HG03159 (cell line): ENCODE data around the gene SNX3.
"Not testable (repeated sequence)": the region's sequence is repeated elsewhere in the genome, so short reads cannot be mapped to it uniquely, and the experiment has no call there.

Experiments used
- ATAC-seq: cut with Tn5 transposase; IDR thresholded peaks from one replicate; pipeline ENCODE4 v1.9.1; 2021; ENCODE audit warnings: mild to moderate bottlenecking, moderate library complexity; ENCODE audit not compliant: unreplicated experiment

Gene SNX3

DNA sequence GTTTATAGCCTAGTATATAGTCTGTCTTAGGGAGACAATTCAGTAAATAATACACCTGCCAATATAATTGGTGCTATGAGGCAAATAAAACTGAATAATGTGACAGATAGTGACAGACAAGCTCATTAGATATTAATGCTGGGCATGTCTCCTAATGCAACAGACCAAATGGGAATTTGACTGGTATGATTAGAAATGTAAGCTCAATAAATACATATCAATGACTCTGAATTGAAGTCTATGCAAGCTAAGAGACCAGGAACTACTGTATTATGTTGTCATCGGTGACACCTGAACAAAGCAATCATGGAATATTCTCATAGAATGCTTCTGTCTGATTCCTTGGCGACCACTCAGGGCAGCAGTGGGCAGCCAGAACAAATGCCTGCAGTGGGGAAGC is 2.5 kb upstream of the SNX3 start:
- ATAC-seq: no peak

DNA sequence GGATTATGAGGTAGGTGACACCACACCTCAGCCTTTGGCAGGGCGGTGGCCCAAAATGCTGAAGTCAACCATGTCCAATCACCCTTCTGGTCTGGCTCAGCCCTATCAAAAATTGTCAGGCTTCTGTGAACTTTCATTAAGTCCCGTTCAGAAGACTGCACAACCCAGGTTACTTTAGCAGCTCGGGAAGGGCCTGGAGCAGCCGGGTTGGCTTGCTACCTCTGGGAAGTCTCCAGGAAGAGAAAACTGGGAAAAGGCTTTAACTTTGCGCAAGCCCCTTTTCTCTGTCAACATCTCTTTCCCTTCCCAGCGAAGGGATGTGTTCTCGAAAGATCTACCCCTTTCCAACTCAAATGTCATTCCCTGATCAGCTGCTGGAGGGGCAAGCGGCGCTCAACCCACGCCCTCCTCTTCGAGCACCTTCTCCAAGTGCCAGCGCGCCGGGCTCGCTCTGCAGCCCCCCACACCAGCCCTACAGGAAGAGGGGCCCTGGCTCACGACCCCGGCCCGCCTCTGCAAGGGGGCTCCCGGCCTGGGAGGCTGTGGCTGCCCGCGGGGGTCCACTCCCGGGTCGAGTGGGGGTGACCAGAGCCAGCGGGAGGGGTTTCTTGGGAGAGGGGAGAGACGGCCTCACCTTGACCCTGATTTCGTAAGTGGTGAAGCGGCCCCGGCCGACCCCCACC is 573 bp downstream of the SNX3 start:
- ATAC-seq: peak; percentile 10

DNA sequence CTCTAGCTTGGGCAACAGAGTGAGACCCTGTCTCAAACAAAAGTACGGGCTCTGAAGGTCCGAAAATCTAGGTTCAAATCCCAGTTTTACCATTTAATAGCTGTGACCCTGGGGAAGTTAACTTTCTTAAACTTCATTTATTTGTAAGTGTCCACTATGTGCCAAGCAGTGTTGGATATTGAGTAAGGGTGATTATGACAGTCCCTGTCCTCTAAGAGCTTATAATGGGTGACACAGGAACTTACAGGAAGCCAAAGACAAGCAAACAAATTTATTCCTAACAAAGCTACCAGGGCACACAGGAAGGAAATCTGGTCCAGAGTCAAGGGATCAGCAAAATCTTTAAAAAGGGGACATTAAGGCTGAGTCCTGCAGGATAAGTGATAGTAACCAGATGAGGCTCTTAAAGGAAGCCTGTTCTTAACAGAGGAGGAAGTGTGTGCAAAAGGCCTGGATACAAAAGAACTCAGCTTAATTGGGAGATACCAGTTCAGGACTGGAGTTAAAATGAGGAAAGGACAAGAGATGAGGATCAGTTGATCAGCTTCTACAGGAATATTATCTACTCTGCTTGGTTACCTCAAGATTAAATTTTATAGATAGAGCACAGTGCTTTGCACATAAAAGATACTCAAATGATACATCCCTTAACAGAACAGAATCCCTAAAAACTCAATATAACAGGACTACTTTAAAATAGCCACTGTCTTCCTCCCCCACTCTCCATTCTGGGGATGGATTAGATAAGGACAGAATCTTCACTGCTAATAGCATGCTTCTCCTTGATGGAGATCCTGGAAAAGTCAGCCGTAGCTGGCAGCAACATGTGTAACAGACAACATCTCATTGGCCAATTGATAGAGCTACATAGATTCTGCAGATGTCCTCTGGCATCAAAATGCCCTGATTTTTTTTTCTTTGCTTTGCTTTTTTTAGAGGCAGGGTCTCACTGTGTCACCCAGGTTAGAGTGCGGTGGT is 6.1 kb downstream of the SNX3 start:
- ATAC-seq: no peak

DNA sequence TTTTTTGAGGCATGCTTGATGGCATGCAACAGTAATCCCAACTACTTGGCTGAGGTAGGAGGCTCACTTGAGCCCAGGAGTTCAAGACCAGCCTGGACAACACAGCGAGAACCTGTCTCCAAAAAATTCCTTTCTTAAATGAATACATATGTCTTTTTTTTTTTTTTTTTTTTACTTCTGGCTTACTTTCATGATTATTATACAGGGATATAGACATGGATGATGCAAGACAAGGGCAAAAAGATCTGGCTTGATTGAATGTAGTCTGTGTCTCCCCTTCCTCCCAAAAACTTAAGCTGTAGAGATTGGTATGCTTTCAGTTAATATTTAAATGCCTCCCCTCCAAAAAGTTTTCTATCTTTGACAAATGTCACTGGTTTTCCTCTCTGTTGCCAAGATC is 7.6 kb downstream of the SNX3 start:
- no peak for ATAC-seq

DNA sequence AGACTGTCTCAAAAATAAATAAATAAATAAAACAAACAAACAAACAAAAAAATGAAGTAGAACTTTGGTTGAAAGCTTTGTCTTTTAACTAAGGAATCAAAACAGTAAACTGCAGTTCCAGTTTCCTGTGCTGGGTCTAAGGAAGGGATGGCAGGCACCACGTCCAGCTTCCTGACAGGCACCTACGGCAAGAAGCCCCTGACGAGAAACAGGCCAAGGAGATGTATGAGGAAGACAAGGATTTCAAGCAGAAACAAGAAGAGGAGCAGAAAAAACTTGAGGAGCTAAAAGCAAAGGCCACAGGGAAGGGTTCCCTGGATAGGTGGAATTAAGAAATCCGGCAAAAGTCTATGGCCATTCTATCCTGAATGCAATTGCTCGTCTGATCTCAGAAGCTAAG is 8.8 kb downstream of the SNX3 start:
- no peak for ATAC-seq

DNA sequence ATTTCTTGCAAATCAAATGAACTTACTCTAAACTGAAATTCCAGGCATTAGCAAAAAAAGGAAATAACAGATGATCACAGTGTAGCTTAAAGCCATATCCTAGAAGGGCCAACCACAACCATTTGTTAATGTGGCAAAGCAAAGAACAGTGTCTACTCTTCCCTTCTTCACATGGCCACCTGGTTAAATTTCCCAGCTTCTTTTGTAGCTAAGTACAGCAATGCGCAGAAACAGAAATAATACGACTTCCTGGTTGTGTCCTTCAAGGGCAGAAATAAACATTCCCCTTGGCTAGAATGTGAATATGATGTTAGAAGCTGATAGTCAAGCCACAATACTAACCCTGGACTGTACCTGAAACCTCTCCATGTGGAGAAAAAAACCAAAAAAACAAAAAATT is 9.6 kb downstream of the SNX3 start:
- ATAC-seq: no peak

DNA sequence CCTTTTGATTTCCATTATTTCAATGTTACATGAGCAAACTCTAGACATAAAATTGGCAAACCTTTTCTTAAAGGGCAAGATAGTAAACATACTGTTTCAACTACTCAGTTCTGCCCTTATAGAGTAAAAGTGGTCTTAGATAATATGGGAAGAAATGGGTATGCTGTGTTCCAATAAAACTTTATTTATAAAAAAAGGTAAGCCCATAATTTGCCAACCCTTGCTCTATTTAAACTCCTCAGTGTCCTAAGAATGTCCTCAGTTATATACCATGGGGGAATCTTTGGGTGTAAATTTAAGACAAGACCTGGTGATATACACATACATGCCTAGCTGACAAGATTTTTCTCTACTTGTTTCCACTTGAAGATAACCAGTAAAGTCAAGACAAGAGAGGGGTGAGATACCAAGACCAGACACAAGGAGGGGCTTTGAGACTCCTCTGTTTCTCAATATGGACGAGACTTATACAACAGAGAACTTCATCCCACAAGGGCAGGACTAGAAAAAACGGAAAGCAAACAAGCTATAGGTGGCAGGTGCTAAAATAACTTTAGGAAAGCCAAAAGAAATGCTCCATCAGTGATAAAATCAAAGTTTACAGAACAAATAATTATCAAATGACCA is 10.5 kb downstream of the SNX3 start:
- no peak for ATAC-seq

DNA sequence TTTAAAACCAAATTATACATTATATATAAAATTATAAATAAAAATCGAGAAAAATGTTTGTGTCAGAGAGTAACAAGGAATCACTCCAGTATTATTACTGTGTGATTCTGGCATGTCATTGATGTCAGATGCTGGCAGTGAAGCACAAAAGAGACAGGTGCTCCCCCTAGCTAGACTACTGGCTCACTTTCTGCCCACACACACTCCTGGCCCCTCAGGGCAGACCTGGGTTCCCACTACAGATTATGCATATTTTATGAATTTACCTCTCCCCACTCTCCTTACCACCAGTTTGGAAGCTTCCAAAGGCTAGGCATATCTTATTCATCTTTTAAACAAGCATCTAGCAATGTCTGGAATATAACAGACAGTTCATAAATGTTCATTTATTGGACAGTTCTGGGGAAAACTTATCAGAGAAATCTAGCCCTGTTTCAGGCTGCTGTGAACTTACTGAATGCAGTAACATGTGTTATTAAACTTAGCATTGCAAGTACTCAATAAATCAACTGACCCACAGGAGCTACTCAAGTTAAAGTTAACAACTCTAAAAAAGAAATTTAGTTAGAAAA is 12.8 kb downstream of the SNX3 start:
- ATAC-seq: no peak

DNA sequence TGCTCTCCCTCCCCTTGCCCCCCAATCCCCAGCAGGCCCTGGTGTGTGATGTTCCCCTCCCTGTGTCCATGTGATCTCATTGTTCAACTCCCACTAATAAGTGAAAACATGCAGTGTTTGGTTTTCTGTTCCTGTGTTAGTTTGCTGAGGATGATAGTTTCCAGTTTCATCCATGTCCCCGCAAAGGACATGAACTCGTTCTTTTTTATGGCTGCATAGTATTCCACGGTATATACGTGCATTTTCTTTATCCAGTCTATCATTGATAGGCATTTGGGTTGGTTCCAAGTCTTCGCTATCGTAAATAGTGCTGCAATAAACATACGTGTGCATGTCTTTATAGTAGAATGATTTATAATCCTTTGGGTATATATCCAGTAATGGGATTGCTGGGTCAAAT is 15.7 kb downstream of the SNX3 start:
- not testable (repeated sequence) for ATAC-seq

DNA sequence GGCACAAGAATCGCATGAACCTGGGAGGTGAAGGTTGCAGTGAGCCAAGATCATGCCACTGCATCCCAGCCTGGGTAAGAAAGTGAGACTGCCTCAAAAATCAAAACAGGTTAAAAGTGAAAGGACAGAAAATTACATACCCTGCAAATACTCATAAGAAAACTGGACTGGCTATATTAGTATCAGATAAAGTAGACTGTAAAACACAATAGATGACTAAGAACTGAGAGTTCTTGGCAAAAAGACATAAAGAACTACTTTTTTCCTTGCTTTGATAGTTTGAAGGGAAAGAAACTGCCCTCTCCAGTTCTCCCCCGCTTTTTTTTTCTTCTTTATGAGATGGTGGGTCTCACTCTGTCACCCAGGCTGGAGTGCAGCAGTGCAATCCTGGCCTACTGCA is 17.0 kb downstream of the SNX3 start:
- ATAC-seq: no peak

DNA sequence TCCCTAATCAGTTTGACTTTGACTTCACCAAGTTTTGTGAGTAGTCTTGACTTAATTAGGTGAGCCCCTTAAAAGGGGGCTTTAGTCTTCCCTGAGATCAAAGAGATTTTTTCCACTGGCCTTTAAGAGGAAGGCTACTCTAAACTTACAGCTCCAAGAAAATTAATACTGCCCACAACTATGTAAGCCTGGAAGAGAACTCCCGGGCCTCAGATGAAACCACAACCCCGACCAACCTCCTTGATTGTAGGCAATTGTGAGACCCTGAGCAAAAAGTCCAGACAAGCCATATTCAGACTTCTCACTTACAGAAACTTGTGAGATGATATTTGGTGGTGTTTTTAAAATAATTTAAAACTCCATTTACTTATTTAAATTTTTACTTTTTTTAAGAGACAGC is 18.1 kb downstream of the SNX3 start:
- no peak for ATAC-seq

DNA sequence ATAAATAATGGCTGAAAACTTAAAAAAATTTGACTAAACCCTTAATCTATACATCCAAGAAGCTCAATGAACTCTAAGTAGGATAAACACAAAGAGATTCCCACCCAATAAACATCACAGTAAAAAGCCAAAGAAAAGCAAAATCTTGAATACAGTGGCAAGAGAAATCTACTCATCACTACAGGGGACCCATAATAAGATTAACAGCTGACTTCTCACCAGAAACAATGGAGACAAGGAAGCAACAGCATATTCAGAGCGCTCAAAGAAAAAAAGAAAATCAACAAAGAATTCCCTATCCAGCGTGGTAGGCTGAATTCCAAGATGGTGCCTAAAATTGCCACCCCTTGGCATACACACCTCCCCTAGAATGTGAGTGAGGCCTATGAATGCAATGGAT is 18.6 kb downstream of the SNX3 start:
- no peak for ATAC-seq

DNA sequence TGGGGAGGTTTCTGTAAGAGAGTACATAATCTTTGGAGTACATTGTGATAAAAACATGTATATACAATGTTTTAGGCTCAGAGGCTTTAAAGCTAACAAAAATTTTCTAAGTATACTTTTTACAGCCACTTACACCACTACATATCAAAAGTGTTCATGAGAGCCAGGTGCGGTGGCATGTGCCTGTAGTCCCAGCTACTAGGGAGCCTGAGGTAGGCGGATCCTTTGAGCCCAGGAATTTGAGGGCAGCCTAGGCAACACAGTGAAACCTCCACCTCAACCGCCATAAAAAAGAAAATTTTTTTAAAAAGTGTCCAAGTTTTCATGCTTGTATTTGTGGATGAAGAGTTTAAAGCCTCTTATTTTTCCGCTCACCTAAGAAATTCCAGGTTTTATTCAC is 22.5 kb downstream of the SNX3 start:
- no peak for ATAC-seq

DNA sequence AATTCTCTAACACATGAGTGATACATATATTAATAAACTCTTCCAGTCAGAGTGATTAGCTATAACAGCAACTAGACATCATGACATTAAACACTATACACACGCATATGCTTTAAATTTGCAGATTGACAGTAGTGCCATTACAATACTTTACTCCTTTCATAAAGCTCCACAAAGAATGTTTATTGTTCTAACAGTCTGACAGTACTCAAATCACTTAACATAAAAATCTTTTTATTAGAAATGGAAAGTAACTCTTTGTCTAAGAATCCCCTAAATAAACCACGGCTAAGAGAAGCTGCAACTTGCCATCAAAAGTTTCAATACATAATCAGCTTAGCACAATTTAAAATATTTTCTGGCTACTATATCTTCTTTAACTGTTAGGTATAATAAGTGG is 24.0 kb downstream of the SNX3 start:
- ATAC-seq: no peak

DNA sequence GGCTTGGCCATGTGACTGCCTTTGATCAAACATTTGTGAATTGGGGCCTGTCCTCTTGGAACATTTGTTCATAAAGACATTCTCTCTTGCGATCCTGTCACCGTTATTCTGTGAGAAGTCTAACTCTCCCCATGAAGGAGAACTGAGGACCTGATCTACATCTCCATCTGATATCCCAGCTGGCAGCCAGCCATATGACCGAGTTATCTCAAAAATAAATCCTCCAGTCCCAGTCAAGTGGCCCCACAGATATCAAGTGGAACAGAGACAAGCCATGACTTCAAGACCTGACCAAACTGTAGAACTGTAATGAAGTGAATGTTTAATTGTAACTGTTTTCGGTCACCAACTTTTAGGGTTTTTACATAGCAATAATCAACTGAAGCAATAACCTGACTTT is 25.7 kb downstream of the SNX3 start:
- no peak for ATAC-seq

DNA sequence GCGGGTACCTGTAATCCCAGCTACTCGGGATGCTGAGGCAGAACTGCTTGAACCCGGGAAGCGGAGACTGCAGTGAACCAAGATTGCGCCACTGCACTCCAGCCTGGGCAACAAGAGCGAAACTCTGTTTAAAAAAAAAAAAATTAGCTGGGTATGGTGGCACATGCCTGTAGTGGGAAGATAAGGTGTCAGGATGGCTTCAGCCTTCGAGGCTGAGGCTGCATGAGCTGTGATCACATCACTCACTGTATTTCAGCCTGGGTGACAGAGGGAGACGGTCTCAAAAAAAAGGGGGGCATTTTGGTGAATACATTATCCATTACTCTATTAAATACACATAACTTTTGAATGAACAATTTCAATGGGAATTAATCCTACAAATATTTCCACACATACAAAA is 32.4 kb downstream of the SNX3 start:
- no peak for ATAC-seq

DNA sequence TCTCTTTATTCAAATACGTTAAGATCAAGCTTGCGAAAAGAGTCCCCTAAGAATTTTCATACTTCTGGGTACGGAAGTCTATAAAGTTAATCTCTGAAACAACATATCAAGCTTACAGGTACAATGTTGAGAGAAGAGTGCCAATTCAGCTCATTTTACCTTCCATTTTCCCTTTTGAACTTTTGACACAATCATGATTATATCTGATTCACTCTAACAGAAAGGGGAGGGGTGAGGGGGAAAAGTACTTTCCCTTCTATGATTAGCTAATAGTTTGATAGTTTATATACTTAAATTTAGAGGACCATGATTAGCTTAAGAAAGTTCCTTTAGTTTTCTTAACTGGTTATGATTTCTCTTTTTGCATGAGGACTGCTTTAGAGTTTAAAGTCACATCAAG is 33.5 kb downstream of the SNX3 start:
- no peak for ATAC-seq

DNA sequence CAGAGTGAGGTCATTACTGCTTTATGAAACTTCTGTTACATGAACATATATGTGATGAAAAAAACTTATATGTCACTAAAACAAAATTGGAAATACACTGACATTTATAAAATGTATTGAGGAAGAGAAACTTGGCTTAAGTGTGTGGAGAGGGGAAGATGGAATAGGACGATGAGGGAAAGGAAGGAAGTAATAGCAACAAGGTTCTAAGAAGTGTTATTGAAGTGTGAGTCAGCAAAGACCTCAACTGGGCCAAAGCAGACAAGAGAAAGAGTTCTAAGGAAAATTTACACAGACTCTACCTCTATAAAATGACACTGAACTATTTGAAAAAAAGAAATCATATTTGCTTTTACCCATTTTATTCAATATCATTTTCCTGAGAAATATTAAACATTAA is 38.3 kb downstream of the SNX3 start:
- ATAC-seq: no peak

DNA sequence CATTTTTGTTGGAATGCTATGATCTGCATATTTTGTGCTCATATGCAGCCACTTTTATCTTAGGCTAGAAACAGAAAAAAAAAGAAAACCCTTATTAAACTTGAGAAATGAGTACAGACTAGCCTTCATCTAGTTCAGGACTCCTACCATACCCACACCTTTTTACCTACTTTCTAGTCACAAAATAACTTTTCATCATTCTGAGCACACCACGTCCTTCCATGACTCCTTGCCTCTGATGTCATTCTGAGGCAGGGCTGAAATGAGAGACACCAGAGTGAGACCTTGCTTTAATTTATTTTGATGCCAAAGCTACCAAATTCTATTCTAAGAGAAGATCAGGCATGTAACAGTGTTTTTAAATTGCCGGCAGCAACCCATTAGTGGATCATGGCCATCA is 38.8 kb downstream of the SNX3 start:
- ATAC-seq: no peak

DNA sequence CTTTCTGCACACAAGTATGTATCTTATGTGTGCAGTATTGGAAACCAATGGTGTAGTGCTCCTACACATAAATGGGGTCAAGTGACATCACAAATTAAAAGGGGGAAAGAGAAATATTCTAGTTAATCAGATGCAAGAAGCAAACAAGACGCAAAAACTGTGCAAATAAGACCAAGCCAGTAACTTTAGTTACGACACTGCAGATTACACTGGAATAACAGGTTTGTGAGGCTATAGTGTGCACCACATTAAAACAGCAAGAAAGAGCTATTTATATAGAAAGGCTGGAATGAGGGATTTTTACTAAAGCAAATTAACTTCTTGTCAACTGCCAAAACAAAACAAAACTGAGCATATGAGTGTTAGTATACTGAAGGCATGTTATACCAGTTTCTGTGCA is 49.2 kb downstream of the SNX3 start:
- ATAC-seq: no peak

DNA sequence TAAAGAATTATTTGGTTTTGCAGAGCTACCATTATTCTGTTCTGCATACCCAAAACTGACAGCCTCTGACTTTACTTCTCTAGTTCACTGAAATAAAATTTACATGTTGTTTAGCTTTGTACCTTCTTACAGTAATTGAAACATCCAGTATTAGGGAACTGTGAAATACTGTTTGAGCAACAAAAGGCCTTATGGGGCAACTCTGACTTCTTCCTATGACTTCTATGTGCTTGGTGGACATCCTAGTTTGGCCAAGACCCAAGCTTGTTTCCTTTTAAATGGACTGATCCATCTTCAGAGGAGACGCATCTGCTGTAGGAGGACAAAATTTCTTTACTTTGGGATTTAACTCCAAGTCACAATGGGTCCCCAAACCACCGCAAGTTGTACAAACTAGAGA is 50.3 kb downstream of the SNX3 start:
- ATAC-seq: no peak

DNA sequence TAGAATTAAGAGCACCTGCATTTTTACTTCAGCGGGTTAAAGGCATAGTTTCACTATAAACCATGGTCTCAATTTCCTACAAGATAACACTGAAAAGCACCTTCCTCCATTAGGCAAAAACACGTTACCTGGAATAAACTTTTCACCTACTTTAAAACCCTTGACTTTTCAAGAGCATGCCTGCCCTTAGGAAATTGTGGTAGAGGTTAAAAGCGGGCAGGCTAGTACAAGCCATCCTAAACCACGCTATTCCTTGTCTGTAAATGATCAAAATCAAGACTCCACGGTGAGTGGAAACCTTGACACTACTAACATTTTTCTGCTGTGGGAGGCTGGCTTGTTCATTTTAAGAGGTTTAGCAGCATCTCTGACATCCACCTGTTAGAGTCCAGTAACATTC is 51.1 kb downstream of the SNX3 start:
- no peak for ATAC-seq
